K562 (cell line): ENCODE measurements around the gene PDE9A. TPM values are rescaled to one million over a fixed set of nuclear protein-coding genes. Genes with fewer than 3 reads are reported as not detected.

Source experiments
- ATAC-seq: fragments of 200-7000 bp; cut with Tn5 transposase; 3 replicates; pipeline ENCODE4 v1.9.1; 2020; ENCODE audit warnings: moderate library complexity
- BruUV-seq: library from RNA; stranded (reverse); fragments of 400-500 nt; replicated peaks from 2 replicates; lab custom pipeline; 2021; lab: Mats Ljungman, UMichigan
- CTCF ChIA-PET: fragments of 300-600 bp; formaldehyde crosslinking; extraction: SDS; loops from one replicate; lab custom pipeline; 2021; ENCODE audit warnings: low intra/inter-chr PET ratio; lab: Yijun Ruan, JAX
- POLR2A ChIA-PET: fragments of 300-600, 350-650 bp; sonication (Branson Sonifier 250); formaldehyde crosslinking; extraction: SDS; loops from one replicate; lab custom pipeline; 2021; ENCODE audit warnings: antibody characterized with exemption, inconsistent platforms; lab: Yijun Ruan, JAX
- DNase-seq, 4 experiments: peaks; one replicate each; pipeline versions ENCODE4 v3.0.0 to v3.0.0-alpha.2; 2011 to 2018; ENCODE audit warnings: low spot score in 3 of 4, mixed read lengths in 3 of 4; ENCODE audit errors: extremely low read depth in 1 of 4
- FAIRE-seq: peaks from 2 replicates; lab custom pipeline; 2011; peaks lifted over from hg19 to GRCh38; lab: Jason Lieb, UNC
- H2AFZ ChIP-seq: 2 replicates; pipeline ENCODE4 v1.6.0; 2011; ENCODE audit warnings: low read depth, low read length, control low read depth, inconsistent platforms
- H3K27ac ChIP-seq: fragments of 200-600 bp; 3 replicates; pipeline ENCODE4 v1.8.0; 2011; ENCODE audit warnings: low read depth, mild to moderate bottlenecking, control low read depth, inconsistent platforms, low read length, moderate library complexity, mixed read lengths; ENCODE audit errors: extremely low read depth
- H3K27me3 ChIP-seq, 2 experiments: fragments of 300-600 bp in 1 of 2; 2 replicates in 1 of 2; 3 replicates in 1 of 2; pipeline versions ENCODE4 v1.6.0 to v1.8.0; 2011; ENCODE audit warnings: inconsistent platforms in 2 of 2, low read length in 2 of 2, mild to moderate bottlenecking in 1 of 2, mixed read lengths in 1 of 2, moderate library complexity in 1 of 2; ENCODE audit not compliant: control insufficient read depth in 2 of 2, insufficient read depth in 2 of 2
- H3K36me3 ChIP-seq: fragments of 300-600 bp; 3 replicates; pipeline ENCODE4 v1.8.0; 2011; ENCODE audit warnings: mild to moderate bottlenecking, low read length, inconsistent platforms; ENCODE audit not compliant: control insufficient read depth, insufficient read depth
- H3K4me1 ChIP-seq, 2 experiments: fragments of 200-600 bp in 1 of 2; replicated peaks in 1 of 2; 2 replicates in 1 of 2; 3 replicates in 1 of 2; pipeline versions ENCODE4 v1.5.1 to v1.8.0; 2011; ENCODE audit warnings: inconsistent platforms in 2 of 2, low read length in 2 of 2, mild to moderate bottlenecking in 1 of 2, mixed read lengths in 1 of 2, moderate library complexity in 1 of 2; ENCODE audit not compliant: control insufficient read depth in 2 of 2, insufficient read depth in 2 of 2
- H3K4me2 ChIP-seq: 2 replicates; pipeline ENCODE4 v1.6.1; 2011; ENCODE audit warnings: low read length, control low read depth, inconsistent platforms, mixed read lengths; ENCODE audit not compliant: insufficient read depth
- H3K4me3 ChIP-seq: fragments of 200-600 bp; sonication (generic), shearing (Covaris generic); 2 replicates; pipeline ENCODE4 v1.5.1; 2016; ENCODE audit warnings: control low read depth, inconsistent platforms
- H3K79me2 ChIP-seq: fragments of 200-600 bp; 3 replicates; pipeline ENCODE4 v1.8.0; 2011; ENCODE audit warnings: low read length, inconsistent platforms; ENCODE audit not compliant: control insufficient read depth, insufficient read depth
- H3K9ac ChIP-seq, 2 experiments: 2 replicates each; pipeline versions ENCODE4 v1.6.0 to v1.6.1; 2011; ENCODE audit warnings: low read depth in 2 of 2, low read length in 2 of 2, control low read depth in 1 of 2, inconsistent platforms in 1 of 2, mild to moderate bottlenecking in 1 of 2, mixed read lengths in 1 of 2; ENCODE audit not compliant: insufficient read depth in 1 of 2
- H3K9me1 ChIP-seq: one replicate; pipeline ENCODE4 v1.6.0; 2011; ENCODE audit warnings: inconsistent platforms, mild to moderate bottlenecking, low read length, moderate library complexity; ENCODE audit not compliant: control insufficient read depth, insufficient read depth
- H3K9me3 ChIP-seq: replicated peaks from 2 replicates; pipeline ENCODE4 v1.5.1; 2011; ENCODE audit warnings: low read depth, low read length, inconsistent platforms; ENCODE audit not compliant: control insufficient read depth, insufficient read depth
- H4K20me1 ChIP-seq: replicated peaks from 2 replicates; pipeline ENCODE4 v1.6.1; 2011; ENCODE audit warnings: low read length, inconsistent platforms, mixed read lengths; ENCODE audit not compliant: control insufficient read depth, insufficient read depth
- CHCHD3 ChIP-seq: fragments of 250-450 bp; sonication (Bioruptor Pico); IDR thresholded peaks from 2 replicates; pipeline ENCODE4 v2.1.2; 2022; ENCODE audit warnings: mild to moderate bottlenecking
- ERF ChIP-seq: fragments of 450-650 bp; formaldehyde crosslinking; IDR thresholded peaks from 2 replicates; pipeline ENCODE4 v1.4.0; 2020; ENCODE audit warnings: mild to moderate bottlenecking, mixed read lengths
- ETV1 ChIP-seq: fragments of 450-650 bp; conservative IDR thresholded peaks from 2 replicates; pipeline ENCODE4 v1.6.1; 2016; ENCODE audit warnings: missing genetic modification characterization, control low read depth, low read depth, missing compliant biosample characterization
- HDGF ChIP-seq: fragments of 450-650 bp; IDR thresholded peaks from 2 replicates; pipeline ENCODE4 v1.6.1; 2016
- JUNB ChIP-seq: fragments of 450-650 bp; formaldehyde crosslinking; conservative IDR thresholded peaks from 2 replicates; pipeline ENCODE4 v1.4.0; 2020; ENCODE audit warnings: mild to moderate bottlenecking
- KAT8 ChIP-seq: fragments of 450-650 bp; IDR thresholded peaks from 2 replicates; pipeline ENCODE4 v1.6.1; 2016; ENCODE audit warnings: low read depth, mild to moderate bottlenecking
- MAFG ChIP-seq: fragments of 450-650 bp; conservative IDR thresholded peaks from 2 replicates; pipeline ENCODE4 v1.6.1; 2016; ENCODE audit warnings: missing genetic modification characterization, missing compliant biosample characterization
- NCOA6 ChIP-seq: fragments of 450-650 bp; IDR thresholded peaks from 2 replicates; pipeline ENCODE4 v1.6.1; 2017; ENCODE audit warnings: mild to moderate bottlenecking
- POLR2B ChIP-seq: fragments of 450-650 bp; IDR thresholded peaks from 2 replicates; pipeline ENCODE4 v1.6.1; 2018; ENCODE audit warnings: low read depth; ENCODE audit not compliant: partially characterized antibody
- RBM17 ChIP-seq: fragments of 200-400 bp; formaldehyde crosslinking; IDR thresholded peaks from 2 replicates; pipeline ENCODE4 v1.6.1; 2017; ENCODE audit warnings: low read depth, mild to moderate bottlenecking, low read length, borderline replicate concordance
- ZFX ChIP-seq: sonication (generic); formaldehyde crosslinking; IDR thresholded peaks from 2 replicates; pipeline ENCODE4 v1.8.0; 2022; ENCODE audit warnings: mild to moderate bottlenecking, missing genetic modification reagents, moderate library complexity
- ZNF507 ChIP-seq: conservative IDR thresholded peaks from 2 replicates; pipeline ENCODE4 v1.6.1; 2017; ENCODE audit warnings: missing genetic modification characterization, missing compliant biosample characterization
- ZNF707 ChIP-seq: fragments of 250-450 bp; sonication (Bioruptor Pico); conservative IDR thresholded peaks from 2 replicates; pipeline ENCODE4 v1.8.0; 2022; ENCODE audit warnings: inconsistent platforms, mild to moderate bottlenecking, moderate library complexity
- ZNF76 ChIP-seq: fragments of 250-450 bp; sonication (Bioruptor Pico); IDR thresholded peaks from 2 replicates; pipeline ENCODE4 v1.4.0; 2020; ENCODE audit warnings: mild to moderate bottlenecking, moderate library complexity, borderline replicate concordance
- WGBS: fragments of 100-300 bp; shearing (Covaris generic); methylation state at CpG from one replicate; pipeline ENCODE4 v1.1.6; 2016; ENCODE audit warnings: low coverage, mixed read lengths; ENCODE audit not compliant: insufficient coverage; ENCODE audit errors: missing lambda C conversion rate; 5-methylcytosine and 5-hydroxymethylcytosine counted together
- in situ Hi-C: fragments of 300-500 bp; cut with MboI; formaldehyde crosslinking; loops from 4 replicates; pipeline ENCODE4 v1.15.0; 2018; ENCODE audit warnings: inconsistent platforms, mixed read lengths
- intact Hi-C: fragments of 100-400 bp; cut with micrococcal nuclease; formaldehyde crosslinking; loops from 2 replicates; pipeline ENCODE4 v1.14.2; 2022
- polyA plus RNA-seq, 8 experiments: library from polyadenylated mRNA; depleted of rRNA in 4 of 8; stranded (reverse) in 5 of 8; unstranded in 3 of 8; fragments of >200 nt; fragmentation: Nextera tagmentation in 2 of 8; fragmentation: Illumina TruSeq in 1 of 8; extraction: Ambion mirVana in 2 of 8; extraction: Trizol in 1 of 8; gene quantifications; 2 replicates each; pipeline versions ENCODE4 v1.2.1 to v1.2.3, GENCODE V29; 2011 to 2014; ENCODE audit warnings: inconsistent platforms in 1 of 8, missing spikeins in 1 of 8
- total RNA-seq, 7 experiments: library from RNA; depleted of rRNA in 6 of 7; stranded (reverse); fragments of >200 nt in 6 of 7; fragmentation: Illumina TruSeq in 2 of 7; extraction: Trizol in 2 of 7; gene quantifications; 2 replicates each; pipeline versions ENCODE4 v1.2.1 to v1.2.3, GENCODE V29; 2011 to 2021; ENCODE audit warnings: low replicate concordance in 1 of 7
- TF ChIP-seq, protein P1 (sequence below): conservative IDR thresholded peaks from 2 replicates; pipeline ENCODE4 v1.6.1; 2011; ENCODE audit warnings: low read depth, mild to moderate bottlenecking, low read length; ENCODE audit not compliant: control insufficient read depth

PDE9A gene
- total and polyA plus RNA-seq, 9 of the 15 experiments (the other 6 are each of a cell fraction or from before 2014, with no cell fraction given): 0.07 to 0.27 TPM; not detected in 7

DNA sequence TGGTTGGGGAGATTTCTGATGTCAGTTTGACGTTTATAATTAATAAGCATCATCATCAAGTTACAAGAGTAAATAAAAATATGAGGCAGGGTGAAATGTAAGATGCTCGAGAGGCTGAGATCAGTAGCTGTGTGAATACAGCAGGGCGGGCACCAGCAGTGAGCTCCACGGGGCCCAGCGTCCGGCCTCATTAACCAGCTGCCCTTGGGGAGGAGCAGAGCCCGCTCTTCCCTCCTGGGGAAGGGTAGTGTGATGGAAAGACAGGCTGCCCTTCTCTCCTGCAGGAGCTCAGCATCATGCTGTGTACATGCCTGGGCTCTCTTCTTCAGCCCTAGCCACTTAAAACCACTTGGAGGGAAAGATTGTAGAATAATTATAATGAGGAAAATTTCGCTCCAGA lies 23.4 kb downstream of the PDE9A start:
- H3K27me3 ChIP-seq: peaks cover 74 to 97% of the 10 kb centered on the region in 2 experiments
- in situ Hi-C loops (no loop called here), intact Hi-C loops (no loop called here)
- H3K9ac ChIP-seq: no peak overlapping the region
- POLR2A ChIA-PET: interaction anchor here (0.6 to 0.7 kb wide), 2 partner anchors 18 to 41 kb away, joined by 3 read pairs; no protein-coding TSS in a partner anchor
- H3K79me2 ChIP-seq: no peaks in the 10 kb centered on the region
- H3K27ac ChIP-seq: no peak overlapping the region
- no peak for ATAC-seq
- peaks cover 19% of the 10 kb centered on the region for H4K20me1 ChIP-seq
- H3K36me3 ChIP-seq: no peaks in the 10 kb centered on the region
- H3K4me2 ChIP-seq: no peak overlapping the region
- no peaks in the 10 kb centered on the region for H3K4me1 ChIP-seq
- BruUV-seq: no TSS peak
- H3K9me3 ChIP-seq: no peaks in the 10 kb centered on the region
- H2AFZ ChIP-seq: no peak overlapping the region
- CTCF ChIA-PET: no interaction called here
- 3% methylated on average over 8 of the region's 8 CpGs for WGBS
- no peak for DNase-seq
- H3K4me3 ChIP-seq: no peak overlapping the region
- no peak for FAIRE-seq
- no peak for TF ChIP-seq POLR2B
- TF ChIP-seq NCOA6: no peak
- no peak for TF ChIP-seq ZNF76 (CRISPR knock-in tag)
- no peak for TF ChIP-seq MAFG
- TF ChIP-seq ERF (CRISPR knock-in tag): no peak
- TF ChIP-seq ZFX (CRISPR knock-in tag): no peak
- TF ChIP-seq JUNB (CRISPR knock-in tag): no peak
- no peak for TF ChIP-seq ETV1 (tag)
- no peak for TF ChIP-seq RBM17
- no peak for TF ChIP-seq CHCHD3 (CRISPR knock-in tag)
- TF ChIP-seq HDGF: no peak
- TF ChIP-seq ZNF707 (CRISPR knock-in tag): no peak
- TF ChIP-seq KAT8: no peak
- TF ChIP-seq, protein P1, sequence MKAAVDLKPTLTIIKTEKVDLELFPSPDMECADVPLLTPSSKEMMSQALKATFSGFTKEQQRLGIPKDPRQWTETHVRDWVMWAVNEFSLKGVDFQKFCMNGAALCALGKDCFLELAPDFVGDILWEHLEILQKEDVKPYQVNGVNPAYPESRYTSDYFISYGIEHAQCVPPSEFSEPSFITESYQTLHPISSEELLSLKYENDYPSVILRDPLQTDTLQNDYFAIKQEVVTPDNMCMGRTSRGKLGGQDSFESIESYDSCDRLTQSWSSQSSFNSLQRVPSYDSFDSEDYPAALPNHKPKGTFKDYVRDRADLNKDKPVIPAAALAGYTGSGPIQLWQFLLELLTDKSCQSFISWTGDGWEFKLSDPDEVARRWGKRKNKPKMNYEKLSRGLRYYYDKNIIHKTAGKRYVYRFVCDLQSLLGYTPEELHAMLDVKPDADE: no peak
- no peak for TF ChIP-seq ZNF507 (tag)
- H3K9me1 ChIP-seq: no peaks in the 10 kb centered on the region
